Sigmoid colon (tissue), 7 donors: Measurements from ENCODE around the gene FBXW11. TPM values are rescaled to one million over a fixed set of nuclear protein-coding genes. Genes with fewer than 3 reads are reported as not detected.

Experiments used
- DNase-seq: peaks from one replicate; pipeline ENCODE4 v3.0.0-alpha.2; 2019
- H3K27ac ChIP-seq, 4 donors: fragments of 200-600 bp; sonication (generic); one replicate each; pipeline ENCODE4 v1.5.1; 2016 to 2019; ENCODE audit warnings: mild to moderate bottlenecking in 1 of 4
- H3K27me3 ChIP-seq, 3 donors: fragments of 200-600 bp; sonication (generic); one replicate each; pipeline ENCODE4 v1.5.1; 2019; ENCODE audit warnings: mild to moderate bottlenecking in 1 of 3
- H3K36me3 ChIP-seq, 4 donors: fragments of 200-600 bp; sonication (generic); one replicate each; pipeline ENCODE4 v1.5.1; 2016 to 2019
- H3K4me1 ChIP-seq, 4 donors: fragments of 200-600 bp; sonication (generic); one replicate each; pipeline ENCODE4 v1.5.1; 2017 to 2019
- H3K4me3 ChIP-seq, 4 donors: fragments of 200-600 bp; sonication (generic); one replicate each; pipeline ENCODE4 v1.5.1; 2017 to 2019; ENCODE audit warnings: mild to moderate bottlenecking in 2 of 4, moderate library complexity in 1 of 4
- H3K9me3 ChIP-seq, 4 donors: fragments of 200-600 bp in 3 of 4; sonication (generic) in 3 of 4; one replicate each; pipeline versions ENCODE4 v1.5.1 to v1.6.1; 2013 to 2019
- EP300 ChIP-seq, 4 donors: sonication (generic); formaldehyde crosslinking; IDR thresholded peaks; one replicate each; pipeline ENCODE4 v1.6.1; 2017; ENCODE audit warnings: antibody characterized with exemption in 4 of 4
- POLR2A ChIP-seq, 2 donors: fragments of 450-650 bp; IDR thresholded peaks; one replicate each; pipeline ENCODE4 v1.6.1; 2016; ENCODE audit warnings: antibody characterized with exemption in 2 of 2, mild to moderate bottlenecking in 2 of 2, moderate library complexity in 2 of 2
- POLR2AphosphoS5 ChIP-seq, 4 donors: sonication (generic); formaldehyde crosslinking; IDR thresholded peaks; one replicate each; pipeline ENCODE4 v1.6.1; 2017; ENCODE audit warnings: antibody characterized with exemption in 4 of 4
- WGBS, 2 donors: extraction: QIAGEN DNeasy Blood & Tissue Kit; methylation state at CpG; one replicate each; pipeline ENCODE4 v1.1.7; 2013; 5-methylcytosine and 5-hydroxymethylcytosine counted together
- intact Hi-C: fragments of 100-400 bp; cut with DNase I; formaldehyde crosslinking; loops from one replicate; pipeline ENCODE4 v1.15.1; 2023
- polyA plus RNA-seq, 3 donors: library from polyadenylated mRNA; stranded (reverse); fragments of 200-250 nt; gene quantifications; one replicate each; pipeline ENCODE4 v1.2.3, GENCODE V29; 2013
- total RNA-seq, 4 donors: library from RNA; depleted of rRNA; stranded (reverse); fragments of >200 nt; gene quantifications; one replicate each; pipeline ENCODE4 v1.1.0, GENCODE V29; 2016
- TF ChIP-seq, protein P1 (sequence below), 4 experiments: fragments of 450-650 bp in 3 of 4; fragments of 200-600 bp in 1 of 4; IDR thresholded peaks; one replicate each; pipeline ENCODE4 v1.5.1; 2016 to 2019; ENCODE audit warnings: antibody characterized with exemption in 4 of 4, mild to moderate bottlenecking in 3 of 4, moderate library complexity in 2 of 4
- donor health status: healthy with polysubstance abuse.
- donor health status: Bipolar disorder and iron deficiency.
- donor health status: healthy.

The FBXW11 gene
- total and polyA plus RNA-seq, 7 donors, result 14.4 to 67.1 (median 42.9) TPM

DNA sequence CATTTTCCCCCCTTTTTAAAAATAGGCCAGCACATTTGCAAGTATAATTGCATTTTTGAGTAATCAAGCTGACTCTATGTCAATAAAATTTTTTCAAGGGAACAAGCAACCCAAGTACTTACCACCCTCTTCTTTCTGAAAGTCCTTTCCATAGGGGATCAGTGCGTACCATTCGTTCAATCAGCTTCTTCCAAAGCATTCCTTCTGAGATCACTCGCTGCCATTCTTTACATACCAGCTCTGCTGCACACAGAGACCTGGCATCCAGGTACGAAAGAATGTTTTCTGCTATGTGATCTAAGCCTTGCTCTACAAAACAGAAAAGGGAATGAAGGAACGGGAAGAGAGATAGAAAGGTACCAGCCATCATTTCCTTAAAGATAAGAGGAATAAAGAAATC is 106.6 kb downstream of the FBXW11 start:
- H3K4me1 ChIP-seq, result no peaks in the 10 kb centered on the region
- 96 to 97% methylated on average over 5 of the region's 5 CpGs for WGBS, 2 donors
- H3K4me3 ChIP-seq, result no peak overlapping the region
- peaks cover 0 to 24% (median 0%) of the 10 kb centered on the region in 4 donors for H3K36me3 ChIP-seq
- H3K9me3 ChIP-seq, result no peaks in the 10 kb centered on the region
- H3K27ac ChIP-seq, result no peak overlapping the region
- no peak for TF ChIP-seq POLR2AphosphoS5 (IDR thresholded peaks at IDR 0.05)
- no peaks in the 10 kb centered on the region for H3K27me3 ChIP-seq
- intact Hi-C loops, result no loop called here
- no peak for DNase-seq

- 20 to 64% methylated on average over 1 of the region's 1 CpG for WGBS, 2 donors
- intact Hi-C loops, result no loop called here
Measured at GRCh38 chr5:171898879-171899278, 107.6 kb downstream of the FBXW11 start.

DNA sequence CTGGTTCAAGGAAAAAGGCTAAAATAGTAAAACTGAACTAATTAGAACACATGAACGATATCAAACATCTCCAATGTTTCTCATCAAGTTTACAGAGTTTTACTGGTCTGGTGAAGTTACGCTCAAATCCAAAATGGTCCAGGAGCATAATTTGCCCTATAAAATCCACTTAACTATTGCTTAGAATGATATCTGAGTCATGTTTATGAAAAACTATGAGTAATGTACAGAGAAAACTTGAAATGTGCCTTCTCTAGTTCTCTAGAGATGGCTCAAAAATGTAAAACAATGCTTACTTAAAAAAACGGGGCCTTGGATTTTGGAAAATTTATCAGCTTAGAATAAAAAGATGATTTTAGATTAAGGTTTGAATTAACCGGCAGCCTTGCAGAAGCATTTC is 108.1 kb downstream of the FBXW11 start:
- peaks cover 0 to 9% (median 4%) of the 10 kb centered on the region in 4 donors for H3K4me1 ChIP-seq
- H3K27me3 ChIP-seq, result no peaks in the 10 kb centered on the region
- no peak overlapping the region for H3K4me3 ChIP-seq
- H3K27ac ChIP-seq, result no peak overlapping the region
- intact Hi-C loops, result no loop called here
- TF ChIP-seq, protein P1, sequence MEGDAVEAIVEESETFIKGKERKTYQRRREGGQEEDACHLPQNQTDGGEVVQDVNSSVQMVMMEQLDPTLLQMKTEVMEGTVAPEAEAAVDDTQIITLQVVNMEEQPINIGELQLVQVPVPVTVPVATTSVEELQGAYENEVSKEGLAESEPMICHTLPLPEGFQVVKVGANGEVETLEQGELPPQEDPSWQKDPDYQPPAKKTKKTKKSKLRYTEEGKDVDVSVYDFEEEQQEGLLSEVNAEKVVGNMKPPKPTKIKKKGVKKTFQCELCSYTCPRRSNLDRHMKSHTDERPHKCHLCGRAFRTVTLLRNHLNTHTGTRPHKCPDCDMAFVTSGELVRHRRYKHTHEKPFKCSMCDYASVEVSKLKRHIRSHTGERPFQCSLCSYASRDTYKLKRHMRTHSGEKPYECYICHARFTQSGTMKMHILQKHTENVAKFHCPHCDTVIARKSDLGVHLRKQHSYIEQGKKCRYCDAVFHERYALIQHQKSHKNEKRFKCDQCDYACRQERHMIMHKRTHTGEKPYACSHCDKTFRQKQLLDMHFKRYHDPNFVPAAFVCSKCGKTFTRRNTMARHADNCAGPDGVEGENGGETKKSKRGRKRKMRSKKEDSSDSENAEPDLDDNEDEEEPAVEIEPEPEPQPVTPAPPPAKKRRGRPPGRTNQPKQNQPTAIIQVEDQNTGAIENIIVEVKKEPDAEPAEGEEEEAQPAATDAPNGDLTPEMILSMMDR (IDR thresholded peaks at IDR 0.05), result no peak
- no peak for TF ChIP-seq POLR2AphosphoS5 (IDR thresholded peaks at IDR 0.05)
- TF ChIP-seq POLR2A (IDR thresholded peaks at IDR 0.05), result no peak
- TF ChIP-seq EP300 (IDR thresholded peaks at IDR 0.05), result no peak
- no peak for DNase-seq
- H3K36me3 ChIP-seq, result peaks cover 0 to 24% (median 0%) of the 10 kb centered on the region in 4 donors
- WGBS, 2 donors, result 93 to 94% methylated on average over 4 of the region's 4 CpGs
- H3K9me3 ChIP-seq, result no peaks in the 10 kb centered on the region

More at GRCh38 chr5:171898879-171899278, 107.6 kb downstream of the FBXW11 start:
- Histone ChIP-seq H3K4me3 (no peak overlapping the region), H3K4me1 (peaks cover 0 to 4% (median 1%) of the 10 kb centered on the region in 4 donors), H3K27ac (no peak overlapping the region), H3K27me3 (no peaks in the 10 kb centered on the region), H3K36me3 (peaks cover 0 to 24% (median 0%) of the 10 kb centered on the region in 4 donors), H3K9me3 (no peaks in the 10 kb centered on the region)
- no peak for DNase-seq
- no peak for TF ChIP-seq POLR2A (IDR thresholded peaks at IDR 0.05)
- no peak for TF ChIP-seq EP300 (IDR thresholded peaks at IDR 0.05)

DNA sequence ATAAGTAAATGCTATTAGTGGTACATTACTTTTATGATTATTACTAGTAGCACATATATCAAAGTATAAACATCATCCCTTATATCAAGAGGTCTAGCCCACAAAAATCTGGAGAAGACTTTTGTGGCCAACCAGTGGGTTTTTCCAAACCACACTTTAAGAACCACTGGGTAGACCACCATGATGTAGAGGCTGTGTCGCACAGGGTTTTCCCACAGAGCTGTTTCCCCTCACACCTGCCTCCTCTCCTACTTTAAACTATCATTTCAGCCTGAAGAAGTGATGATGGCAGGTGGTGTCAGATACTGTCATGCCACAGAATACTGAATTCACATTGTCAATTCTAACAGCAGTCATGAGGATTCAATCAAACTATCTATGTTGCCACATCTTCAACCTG is 109.2 kb downstream of the FBXW11 start:
- peaks cover 0 to 24% (median 0%) of the 10 kb centered on the region in 4 donors for H3K36me3 ChIP-seq
- no peak for TF ChIP-seq EP300 (IDR thresholded peaks at IDR 0.05)
- TF ChIP-seq, protein P1 (IDR thresholded peaks at IDR 0.05), result no peak
- H3K9me3 ChIP-seq, result no peaks in the 10 kb centered on the region
- WGBS, 2 donors, result 68 to 89% methylated on average over 1 of the region's 1 CpG
- no peak overlapping the region for H3K27ac ChIP-seq
- H3K4me1 ChIP-seq, result peaks cover 0 to 13% (median 4%) of the 10 kb centered on the region in 4 donors
- no peaks in the 10 kb centered on the region for H3K27me3 ChIP-seq
- DNase-seq, result no peak
- intact Hi-C loops, result no loop called here
- H3K4me3 ChIP-seq, result no peak overlapping the region

GRCh38 chr5:171895081-171895480 is 111.4 kb downstream of the FBXW11 start:
- no peak for TF ChIP-seq EP300 (IDR thresholded peaks at IDR 0.05)
- TF ChIP-seq POLR2AphosphoS5 (IDR thresholded peaks at IDR 0.05), result no peak
- TF ChIP-seq, protein P1 (IDR thresholded peaks at IDR 0.05), result no peak
- no peak for TF ChIP-seq POLR2A (IDR thresholded peaks at IDR 0.05)
- H3K9me3 ChIP-seq, result no peaks in the 10 kb centered on the region
- H3K4me3 ChIP-seq, result no peak overlapping the region
- 91 to 94% methylated on average over 2 of the region's 2 CpGs for WGBS, 2 donors
- H3K27ac ChIP-seq, result no peak overlapping the region
- H3K36me3 ChIP-seq, result peaks cover 0 to 38% (median 3%) of the 10 kb centered on the region in 4 donors
- intact Hi-C loops, result no loop called here
- peaks cover 0 to 13% (median 4%) of the 10 kb centered on the region in 4 donors for H3K4me1 ChIP-seq
- no peaks in the 10 kb centered on the region for H3K27me3 ChIP-seq
- no peak for DNase-seq

- intact Hi-C loops, result no loop called here
- H3K27ac ChIP-seq, result peak overlapping the region in 1 of 4 donors; percentile 37
- H3K27me3 ChIP-seq, result no peaks in the 10 kb centered on the region
- 92% methylated on average over 4 of the region's 4 CpGs for WGBS, 2 donors
- no peaks in the 10 kb centered on the region for H3K9me3 ChIP-seq
- TF ChIP-seq POLR2AphosphoS5 (IDR thresholded peaks at IDR 0.05) (no peak), POLR2A (IDR thresholded peaks at IDR 0.05) (no peak), EP300 (IDR thresholded peaks at IDR 0.05) (no peak)
- TF ChIP-seq, protein P1 (IDR thresholded peaks at IDR 0.05), result no peak
- peaks cover 0 to 13% (median 4%) of the 10 kb centered on the region in 4 donors for H3K4me1 ChIP-seq
- H3K4me3 ChIP-seq, result no peak overlapping the region
- DNase-seq, result no peak
- peaks cover 0 to 39% (median 3%) of the 10 kb centered on the region in 4 donors for H3K36me3 ChIP-seq
Measured at GRCh38 chr5:171893290-171893886, 113.0 kb downstream of the FBXW11 start.
